ENCODE measurements around the gene SPSB3.
"Not testable (repeated sequence)": the region's sequence is repeated elsewhere in the genome, so short reads cannot be mapped to it uniquely, and the experiment has no call there.

Gene SPSB3

GRCh38 chr16:1815461-1815860 is 33.1 kb upstream of the SPSB3 start:
- Histone ChIP-seq H3K9me3 (ENCODE audit: control insufficient read depth, low read length) (no peaks in the 10 kb centered on the region), H3K27ac (ENCODE audit: low read depth, low read length, severe bottlenecking) (no peak overlapping the region), H3K4me3 (ENCODE audit: extremely low read depth, insufficient read depth, low read length, poor library complexity, severe bottlenecking) (no peak overlapping the region), H3K4me1 (ENCODE audit: control insufficient read depth, insufficient read depth, low read length, poor library complexity, severe bottlenecking) (no peaks in the 10 kb centered on the region), H3K36me3 (ENCODE audit: control insufficient read depth, insufficient read depth, low read length) (peaks cover 34% of the 10 kb centered on the region)
- WGBS, 2 experiments (ENCODE audit: insufficient coverage in 2 of 2) = 92 to 94% methylated on average over 6 to 11 of the region's 11 CpGs

GRCh38 chr16:1812732-1813163 is 30.4 kb upstream of the SPSB3 start:
- Histone ChIP-seq H3K4me3 (ENCODE audit: extremely low read depth, insufficient read depth, low read length, poor library complexity, severe bottlenecking) (no peak overlapping the region), H3K27ac (ENCODE audit: low read depth, low read length, severe bottlenecking) (no peak overlapping the region), H3K36me3 (ENCODE audit: control insufficient read depth, insufficient read depth, low read length) (peaks cover 38% of the 10 kb centered on the region), H3K4me1 (ENCODE audit: control insufficient read depth, insufficient read depth, low read length, poor library complexity, severe bottlenecking) (no peaks in the 10 kb centered on the region), H3K9me3 (ENCODE audit: control insufficient read depth, low read length) (no peaks in the 10 kb centered on the region)
- 47 to 54% methylated on average over 11 to 13 of the region's 17 CpGs for WGBS, 2 experiments (ENCODE audit: insufficient coverage in 2 of 2)

- H3K9me3 ChIP-seq (ENCODE audit: control insufficient read depth, low read length) = no peaks in the 10 kb centered on the region
- no peak overlapping the region for H3K4me3 ChIP-seq (ENCODE audit: extremely low read depth, insufficient read depth, low read length, poor library complexity, severe bottlenecking)
- H3K27ac ChIP-seq (ENCODE audit: low read depth, low read length, severe bottlenecking) = no peak overlapping the region
- H3K36me3 ChIP-seq (ENCODE audit: control insufficient read depth, insufficient read depth, low read length) = peaks cover 38% of the 10 kb centered on the region
- 92 to 95% methylated on average over 11 to 13 of the region's 16 CpGs for WGBS, 2 experiments (ENCODE audit: insufficient coverage in 2 of 2)
- H3K4me1 ChIP-seq (ENCODE audit: control insufficient read depth, insufficient read depth, low read length, poor library complexity, severe bottlenecking) = no peaks in the 10 kb centered on the region
These were observed 28.2 kb upstream of the SPSB3 start for GRCh38 chr16:1810536-1810935.

GRCh38 chr16:1810106-1810505 is 27.7 kb upstream of the SPSB3 start:
- Histone ChIP-seq H3K9me3 (ENCODE audit: control insufficient read depth, low read length) (no peaks in the 10 kb centered on the region), H3K36me3 (ENCODE audit: control insufficient read depth, insufficient read depth, low read length) (peaks cover 43% of the 10 kb centered on the region), H3K4me3 (ENCODE audit: extremely low read depth, insufficient read depth, low read length, poor library complexity, severe bottlenecking) (no peak overlapping the region), H3K4me1 (ENCODE audit: control insufficient read depth, insufficient read depth, low read length, poor library complexity, severe bottlenecking) (no peaks in the 10 kb centered on the region), H3K27ac (ENCODE audit: low read depth, low read length, severe bottlenecking) (no peak overlapping the region)
- WGBS, 2 experiments (ENCODE audit: insufficient coverage in 2 of 2) = 95 to 98% methylated on average over 9 to 10 of the region's 16 CpGs

GRCh38 chr16:1809281-1809801 is 27.0 kb upstream of the SPSB3 start:
- WGBS, 2 experiments (ENCODE audit: insufficient coverage in 2 of 2) = 65 to 73% methylated on average over 16 to 27 of the region's 28 CpGs
- Histone ChIP-seq H3K27ac (ENCODE audit: low read depth, low read length, severe bottlenecking) (no peak overlapping the region), H3K36me3 (ENCODE audit: control insufficient read depth, insufficient read depth, low read length) (peaks cover 48% of the 10 kb centered on the region), H3K9me3 (ENCODE audit: control insufficient read depth, low read length) (no peaks in the 10 kb centered on the region), H3K4me3 (ENCODE audit: extremely low read depth, insufficient read depth, low read length, poor library complexity, severe bottlenecking) (no peak overlapping the region), H3K4me1 (ENCODE audit: control insufficient read depth, insufficient read depth, low read length, poor library complexity, severe bottlenecking) (no peaks in the 10 kb centered on the region)

GRCh38 chr16:1808691-1809090 is 26.3 kb upstream of the SPSB3 start:
- WGBS, 2 experiments (ENCODE audit: insufficient coverage in 2 of 2) = 79% methylated on average over 14 to 17 of the region's 18 CpGs
- H3K4me3 ChIP-seq (ENCODE audit: extremely low read depth, insufficient read depth, low read length, poor library complexity, severe bottlenecking) = no peak overlapping the region
- no peak overlapping the region for H3K27ac ChIP-seq (ENCODE audit: low read depth, low read length, severe bottlenecking)
- no peaks in the 10 kb centered on the region for H3K4me1 ChIP-seq (ENCODE audit: control insufficient read depth, insufficient read depth, low read length, poor library complexity, severe bottlenecking)
- H3K9me3 ChIP-seq (ENCODE audit: control insufficient read depth, low read length) = no peaks in the 10 kb centered on the region
- peaks cover 44% of the 10 kb centered on the region for H3K36me3 ChIP-seq (ENCODE audit: control insufficient read depth, insufficient read depth, low read length)

GRCh38 chr16:1807626-1808025 is 25.3 kb upstream of the SPSB3 start:
- WGBS, 2 experiments (ENCODE audit: insufficient coverage in 2 of 2) = 81 to 83% methylated on average over 6 to 10 of the region's 10 CpGs
- no peak overlapping the region for H3K27ac ChIP-seq (ENCODE audit: low read depth, low read length, severe bottlenecking)
- H3K4me1 ChIP-seq (ENCODE audit: control insufficient read depth, insufficient read depth, low read length, poor library complexity, severe bottlenecking) = no peaks in the 10 kb centered on the region
- H3K36me3 ChIP-seq (ENCODE audit: control insufficient read depth, insufficient read depth, low read length) = peaks cover 42% of the 10 kb centered on the region
- no peak overlapping the region for H3K4me3 ChIP-seq (ENCODE audit: extremely low read depth, insufficient read depth, low read length, poor library complexity, severe bottlenecking)
- H3K9me3 ChIP-seq (ENCODE audit: control insufficient read depth, low read length) = no peaks in the 10 kb centered on the region

- Histone ChIP-seq H3K4me3 (ENCODE audit: extremely low read depth, insufficient read depth, low read length, poor library complexity, severe bottlenecking) (no peak overlapping the region), H3K9me3 (ENCODE audit: control insufficient read depth, low read length) (peaks cover 4% of the 10 kb centered on the region), H3K27ac (ENCODE audit: low read depth, low read length, severe bottlenecking) (no peak overlapping the region), H3K4me1 (ENCODE audit: control insufficient read depth, insufficient read depth, low read length, poor library complexity, severe bottlenecking) (no peaks in the 10 kb centered on the region), H3K36me3 (ENCODE audit: control insufficient read depth, insufficient read depth, low read length) (peaks cover 14% of the 10 kb centered on the region)
- WGBS, 2 experiments (ENCODE audit: insufficient coverage in 2 of 2) = 82% methylated on average over 10 of the region's 10 CpGs
These were observed 18.3 kb upstream of the SPSB3 start for GRCh38 chr16:1800701-1801100.

GRCh38 chr16:1799263-1799662 is 16.9 kb upstream of the SPSB3 start:
- not testable (repeated sequence) for H3K9me3 ChIP-seq (ENCODE audit: control insufficient read depth, low read length); H3K36me3 ChIP-seq (ENCODE audit: control insufficient read depth, insufficient read depth, low read length); H3K4me3 ChIP-seq (ENCODE audit: extremely low read depth, insufficient read depth, low read length, poor library complexity, severe bottlenecking); H3K4me1 ChIP-seq (ENCODE audit: control insufficient read depth, insufficient read depth, low read length, poor library complexity, severe bottlenecking); H3K27ac ChIP-seq (ENCODE audit: low read depth, low read length, severe bottlenecking)
- WGBS, 2 experiments (ENCODE audit: insufficient coverage in 2 of 2) = 88% methylated on average over 1 of the region's 5 CpGs; no CpG with 5 or more reads in 1 of the 2 experiments

- peaks cover 2% of the 10 kb centered on the region for H3K36me3 ChIP-seq (ENCODE audit: control insufficient read depth, insufficient read depth, low read length)
- no peak overlapping the region for H3K4me3 ChIP-seq (ENCODE audit: extremely low read depth, insufficient read depth, low read length, poor library complexity, severe bottlenecking)
- peaks cover 4% of the 10 kb centered on the region for H3K9me3 ChIP-seq (ENCODE audit: control insufficient read depth, low read length)
- H3K27ac ChIP-seq (ENCODE audit: low read depth, low read length, severe bottlenecking) = no peak overlapping the region
- no peaks in the 10 kb centered on the region for H3K4me1 ChIP-seq (ENCODE audit: control insufficient read depth, insufficient read depth, low read length, poor library complexity, severe bottlenecking)
- WGBS, 2 experiments (ENCODE audit: insufficient coverage in 2 of 2) = 90 to 96% methylated on average over 25 to 28 of the region's 32 CpGs
These were observed 12.7 kb upstream of the SPSB3 start for GRCh38 chr16:1794908-1795666.

- Histone ChIP-seq H3K9me3 (ENCODE audit: control insufficient read depth, low read length) (peaks cover 4% of the 10 kb centered on the region), H3K4me3 (ENCODE audit: extremely low read depth, insufficient read depth, low read length, poor library complexity, severe bottlenecking) (no peak overlapping the region), H3K27ac (ENCODE audit: low read depth, low read length, severe bottlenecking) (no peak overlapping the region), H3K36me3 (ENCODE audit: control insufficient read depth, insufficient read depth, low read length) (peaks cover 8% of the 10 kb centered on the region), H3K4me1 (ENCODE audit: control insufficient read depth, insufficient read depth, low read length, poor library complexity, severe bottlenecking) (no peaks in the 10 kb centered on the region)
- 80 to 90% methylated on average over 10 to 15 of the region's 18 CpGs for WGBS, 2 experiments (ENCODE audit: insufficient coverage in 2 of 2)
These were observed 12.0 kb upstream of the SPSB3 start for GRCh38 chr16:1794221-1794871.
